HepG2 (cell line): ENCODE results near the gene RFXANK. TPM values are rescaled to one million over a fixed set of nuclear protein-coding genes. Genes with fewer than 3 reads are reported as not detected.

Experiments used
- AGO2 ChIP-seq: fragments of 200-400 bp; formaldehyde crosslinking; optimal IDR thresholded peaks from 2 replicates; pipeline ENCODE3; 2017; ENCODE audit warnings: mild to moderate bottlenecking, low read depth, low read length, moderate library complexity
- ATAD3A ChIP-seq: sonication (generic); formaldehyde crosslinking; IDR thresholded peaks from 2 replicates; pipeline ENCODE4 v1.4.0; 2020; ENCODE audit warnings: missing genetic modification reagents
- ERF ChIP-seq: IDR thresholded peaks from 2 replicates; pipeline ENCODE4 v1.6.1; 2018; ENCODE audit warnings: missing biosample characterization, missing genetic modification reagents
- ETV6 ChIP-seq: sonication (generic); formaldehyde crosslinking; conservative IDR thresholded peaks from 2 replicates; pipeline ENCODE4 v1.4.0; 2020; ENCODE audit warnings: missing genetic modification reagents
- FOSL2 ChIP-seq: sonication (generic); formaldehyde crosslinking; IDR thresholded peaks from 2 replicates; pipeline ENCODE4 v1.4.0; 2020; ENCODE audit warnings: missing genetic modification reagents
- KLF11 ChIP-seq: IDR thresholded peaks from 2 replicates; pipeline ENCODE4 v1.6.1; 2016; ENCODE audit warnings: missing compliant biosample characterization
- MED8 ChIP-seq: sonication (generic); formaldehyde crosslinking; IDR thresholded peaks from 2 replicates; pipeline ENCODE4 v1.8.1; 2023; ENCODE audit warnings: mild to moderate bottlenecking, missing genetic modification reagents; ENCODE audit not compliant: insufficient replicate concordance
- PPARG ChIP-seq: conservative IDR thresholded peaks from 2 replicates; pipeline ENCODE4 v1.6.1; 2016; ENCODE audit warnings: missing biosample characterization, missing genetic modification reagents
- SKI ChIP-seq: fragments of 450-650 bp; IDR thresholded peaks from one replicate; pipeline ENCODE4 v1.6.1; 2018; ENCODE audit warnings: mild to moderate bottlenecking; ENCODE audit not compliant: partially characterized antibody
- SNAPC2 ChIP-seq: sonication (generic); formaldehyde crosslinking; IDR thresholded peaks from 2 replicates; pipeline ENCODE4 v1.8.1; 2022; ENCODE audit warnings: mild to moderate bottlenecking, missing genetic modification reagents
- ZNF333 ChIP-seq: sonication (generic); formaldehyde crosslinking; IDR thresholded peaks from 2 replicates; pipeline ENCODE4 v1.4.0; 2020; ENCODE audit warnings: mild to moderate bottlenecking, missing genetic modification reagents, borderline replicate concordance
- ZNF382 ChIP-seq: sonication (generic); formaldehyde crosslinking; IDR thresholded peaks from 2 replicates; pipeline ENCODE4 v1.5.0; 2020; ENCODE audit warnings: missing genetic modification reagents, mild to moderate bottlenecking, borderline replicate concordance
- polyA plus RNA-seq, 8 experiments: library from polyadenylated mRNA; depleted of rRNA in 3 of 8; stranded (reverse) in 7 of 8; unstranded in 1 of 8; fragments of >200 nt; fragmentation: Illumina TruSeq in 4 of 8; extraction: Trizol in 4 of 8; gene quantifications; 2 replicates each; pipeline versions ENCODE4 v1.2.1 to v1.2.3, GENCODE V29; 2011 to 2016; ENCODE audit warnings: low read depth in 4 of 8, missing spikeins in 1 of 8, mixed read lengths in 1 of 8; ENCODE audit not compliant: insufficient read depth in 1 of 8
- total RNA-seq, 5 experiments: library from RNA; depleted of rRNA; stranded (reverse); fragments of >200 nt; fragmentation: Illumina TruSeq; extraction: Trizol; gene quantifications; 2 replicates each; pipeline ENCODE4 v1.2.3, GENCODE V29; 2016; ENCODE audit warnings: low read depth in 1 of 5
- TF ChIP-seq, protein P1 (sequence below), 2 experiments: sonication (generic) in 1 of 2; formaldehyde crosslinking in 1 of 2; IDR thresholded peaks; 2 replicates each; pipeline versions ENCODE4 v1.6.1 to v1.9.0; 2014 to 2022; ENCODE audit warnings: antibody characterized with exemption in 1 of 2, borderline replicate concordance in 1 of 2, inconsistent platforms in 1 of 2, low read depth in 1 of 2, missing genetic modification reagents in 1 of 2
- TF ChIP-seq, protein P2 (sequence below): sonication (generic); formaldehyde crosslinking; IDR thresholded peaks from 2 replicates; pipeline ENCODE4 v1.5.1; 2020; ENCODE audit warnings: missing genetic modification reagents, mild to moderate bottlenecking, borderline replicate concordance
- TF ChIP-seq, protein P3 (sequence below): IDR thresholded peaks from 2 replicates; pipeline ENCODE4 v1.6.1; 2016; ENCODE audit warnings: missing genetic modification reagents, missing compliant biosample characterization
- TF ChIP-seq, protein P4 (sequence below): sonication (generic); formaldehyde crosslinking; IDR thresholded peaks from 2 replicates; pipeline ENCODE4 v1.4.0; 2020; ENCODE audit warnings: missing genetic modification reagents, mild to moderate bottlenecking, borderline replicate concordance

Gene RFXANK
- total and polyA plus RNA-seq, 2 of the 13 experiments (the other 11 are each of a cell fraction or from before 2014, with no cell fraction given) = 49.9 to 80.7 TPM

DNA sequence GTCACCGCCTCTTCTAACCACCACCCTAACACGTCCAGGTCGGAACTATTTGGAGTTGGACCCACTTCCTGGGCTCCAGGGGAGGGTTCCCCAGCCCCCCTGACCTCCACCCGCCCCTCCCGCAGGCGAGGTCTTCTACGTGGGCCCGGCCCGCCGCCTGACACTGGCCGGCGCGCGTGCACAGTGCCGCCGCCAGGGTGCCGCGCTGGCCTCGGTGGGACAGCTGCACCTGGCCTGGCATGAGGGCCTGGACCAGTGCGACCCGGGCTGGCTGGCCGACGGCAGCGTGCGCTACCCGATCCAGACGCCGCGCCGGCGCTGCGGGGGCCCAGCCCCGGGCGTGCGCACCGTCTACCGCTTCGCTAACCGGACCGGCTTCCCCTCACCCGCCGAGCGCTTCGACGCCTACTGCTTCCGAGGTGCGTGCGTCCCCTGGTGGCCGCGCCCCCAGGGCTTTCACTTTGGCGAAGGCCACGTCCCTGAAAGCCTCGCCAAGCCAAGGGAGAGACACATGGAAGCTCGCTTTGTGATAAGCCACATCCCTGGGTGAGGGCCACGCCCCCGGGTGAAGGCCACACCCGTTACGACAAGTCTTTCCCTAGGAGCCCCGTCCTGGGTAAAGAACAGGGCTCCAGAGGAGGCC is 32.9 kb downstream of the RFXANK start (continued):
- TF ChIP-seq, protein P1, sequence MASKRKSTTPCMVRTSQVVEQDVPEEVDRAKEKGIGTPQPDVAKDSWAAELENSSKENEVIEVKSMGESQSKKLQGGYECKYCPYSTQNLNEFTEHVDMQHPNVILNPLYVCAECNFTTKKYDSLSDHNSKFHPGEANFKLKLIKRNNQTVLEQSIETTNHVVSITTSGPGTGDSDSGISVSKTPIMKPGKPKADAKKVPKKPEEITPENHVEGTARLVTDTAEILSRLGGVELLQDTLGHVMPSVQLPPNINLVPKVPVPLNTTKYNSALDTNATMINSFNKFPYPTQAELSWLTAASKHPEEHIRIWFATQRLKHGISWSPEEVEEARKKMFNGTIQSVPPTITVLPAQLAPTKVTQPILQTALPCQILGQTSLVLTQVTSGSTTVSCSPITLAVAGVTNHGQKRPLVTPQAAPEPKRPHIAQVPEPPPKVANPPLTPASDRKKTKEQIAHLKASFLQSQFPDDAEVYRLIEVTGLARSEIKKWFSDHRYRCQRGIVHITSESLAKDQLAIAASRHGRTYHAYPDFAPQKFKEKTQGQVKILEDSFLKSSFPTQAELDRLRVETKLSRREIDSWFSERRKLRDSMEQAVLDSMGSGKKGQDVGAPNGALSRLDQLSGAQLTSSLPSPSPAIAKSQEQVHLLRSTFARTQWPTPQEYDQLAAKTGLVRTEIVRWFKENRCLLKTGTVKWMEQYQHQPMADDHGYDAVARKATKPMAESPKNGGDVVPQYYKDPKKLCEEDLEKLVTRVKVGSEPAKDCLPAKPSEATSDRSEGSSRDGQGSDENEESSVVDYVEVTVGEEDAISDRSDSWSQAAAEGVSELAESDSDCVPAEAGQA (IDR thresholded peaks at IDR 0.05; ENCODE audit: low read depth) = no peak
- TF ChIP-seq, protein P1 (CRISPR knock-in tag; IDR thresholded peaks at IDR 0.05; ENCODE audit: borderline replicate concordance) = no peak
- TF ChIP-seq MED8 (no peak), PPARG (CRISPR knock-in tag) (no peak), ETV6 (CRISPR knock-in tag) (no peak), FOSL2 (CRISPR knock-in tag) (0 out of 2 replicates have a peak, but pooled peaks have one; percentile 39), AGO2 (no peak), ATAD3A (no peak), KLF11 (CRISPR knock-in tag) (no peak), SKI (peak; percentile 57), ZNF382 (CRISPR knock-in tag) (no peak), SNAPC2 (no peak), ZNF333 (no peak), ERF (peak; percentile 81; the same call in 1 of the 2 replicates)
- TF ChIP-seq, protein P2, sequence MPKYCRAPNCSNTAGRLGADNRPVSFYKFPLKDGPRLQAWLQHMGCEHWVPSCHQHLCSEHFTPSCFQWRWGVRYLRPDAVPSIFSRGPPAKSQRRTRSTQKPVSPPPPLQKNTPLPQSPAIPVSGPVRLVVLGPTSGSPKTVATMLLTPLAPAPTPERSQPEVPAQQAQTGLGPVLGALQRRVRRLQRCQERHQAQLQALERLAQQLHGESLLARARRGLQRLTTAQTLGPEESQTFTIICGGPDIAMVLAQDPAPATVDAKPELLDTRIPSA (CRISPR knock-in tag) = no peak
- TF ChIP-seq, protein P3, sequence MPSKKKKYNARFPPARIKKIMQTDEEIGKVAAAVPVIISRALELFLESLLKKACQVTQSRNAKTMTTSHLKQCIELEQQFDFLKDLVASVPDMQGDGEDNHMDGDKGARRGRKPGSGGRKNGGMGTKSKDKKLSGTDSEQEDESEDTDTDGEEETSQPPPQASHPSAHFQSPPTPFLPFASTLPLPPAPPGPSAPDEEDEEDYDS = peak; percentile 34; the same call in 1 of the 2 replicates
- TF ChIP-seq, protein P4, sequence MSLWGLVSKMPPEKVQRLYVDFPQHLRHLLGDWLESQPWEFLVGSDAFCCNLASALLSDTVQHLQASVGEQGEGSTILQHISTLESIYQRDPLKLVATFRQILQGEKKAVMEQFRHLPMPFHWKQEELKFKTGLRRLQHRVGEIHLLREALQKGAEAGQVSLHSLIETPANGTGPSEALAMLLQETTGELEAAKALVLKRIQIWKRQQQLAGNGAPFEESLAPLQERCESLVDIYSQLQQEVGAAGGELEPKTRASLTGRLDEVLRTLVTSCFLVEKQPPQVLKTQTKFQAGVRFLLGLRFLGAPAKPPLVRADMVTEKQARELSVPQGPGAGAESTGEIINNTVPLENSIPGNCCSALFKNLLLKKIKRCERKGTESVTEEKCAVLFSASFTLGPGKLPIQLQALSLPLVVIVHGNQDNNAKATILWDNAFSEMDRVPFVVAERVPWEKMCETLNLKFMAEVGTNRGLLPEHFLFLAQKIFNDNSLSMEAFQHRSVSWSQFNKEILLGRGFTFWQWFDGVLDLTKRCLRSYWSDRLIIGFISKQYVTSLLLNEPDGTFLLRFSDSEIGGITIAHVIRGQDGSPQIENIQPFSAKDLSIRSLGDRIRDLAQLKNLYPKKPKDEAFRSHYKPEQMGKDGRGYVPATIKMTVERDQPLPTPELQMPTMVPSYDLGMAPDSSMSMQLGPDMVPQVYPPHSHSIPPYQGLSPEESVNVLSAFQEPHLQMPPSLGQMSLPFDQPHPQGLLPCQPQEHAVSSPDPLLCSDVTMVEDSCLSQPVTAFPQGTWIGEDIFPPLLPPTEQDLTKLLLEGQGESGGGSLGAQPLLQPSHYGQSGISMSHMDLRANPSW (CRISPR knock-in tag) = no peak
